ENCODE measurements around the gene USP17L13.
"Not testable (repeated sequence)": the region's sequence is repeated elsewhere in the genome, so short reads cannot be mapped to it uniquely, and the experiment has no call there.

DNA sequence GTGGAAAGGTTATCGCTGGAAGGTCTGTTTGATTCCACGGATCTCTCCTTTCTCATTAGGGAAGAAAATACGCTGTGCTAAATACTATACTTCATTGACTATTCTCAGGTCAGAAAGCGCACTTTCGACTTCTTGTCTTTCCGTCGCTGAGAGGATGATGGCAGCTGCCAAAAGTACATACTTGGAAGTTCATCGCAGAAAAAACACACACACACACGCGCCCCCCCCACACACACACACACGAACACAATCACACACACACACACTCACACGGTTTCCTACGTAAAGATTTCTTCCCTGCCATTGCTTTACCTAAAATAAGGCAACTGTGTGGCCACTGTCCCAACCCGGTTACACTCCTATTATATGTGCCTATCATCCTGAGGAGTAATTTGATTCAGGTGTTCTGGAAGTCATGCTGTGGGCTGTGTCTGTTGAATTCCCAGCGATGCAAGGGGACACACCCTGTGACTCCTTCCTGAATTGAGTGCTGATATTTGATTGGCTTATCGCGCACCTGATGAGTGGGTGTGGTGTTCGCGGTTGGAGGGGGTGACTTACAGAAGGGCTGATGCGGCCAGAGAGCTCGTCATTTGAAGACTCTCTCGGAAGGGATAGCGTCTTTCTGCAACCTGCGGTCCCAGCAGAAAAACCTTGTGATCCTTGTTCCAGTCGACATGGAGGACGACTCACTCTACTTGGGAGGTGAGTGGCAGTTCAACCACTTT is 23.4 kb downstream of the USP17L13 start, which contains the start of gene USP17L18:
- not testable (repeated sequence) for TF ChIP-seq POLR2A (IDR thresholded peaks at IDR 0.05)
- TF ChIP-seq, protein P1, sequence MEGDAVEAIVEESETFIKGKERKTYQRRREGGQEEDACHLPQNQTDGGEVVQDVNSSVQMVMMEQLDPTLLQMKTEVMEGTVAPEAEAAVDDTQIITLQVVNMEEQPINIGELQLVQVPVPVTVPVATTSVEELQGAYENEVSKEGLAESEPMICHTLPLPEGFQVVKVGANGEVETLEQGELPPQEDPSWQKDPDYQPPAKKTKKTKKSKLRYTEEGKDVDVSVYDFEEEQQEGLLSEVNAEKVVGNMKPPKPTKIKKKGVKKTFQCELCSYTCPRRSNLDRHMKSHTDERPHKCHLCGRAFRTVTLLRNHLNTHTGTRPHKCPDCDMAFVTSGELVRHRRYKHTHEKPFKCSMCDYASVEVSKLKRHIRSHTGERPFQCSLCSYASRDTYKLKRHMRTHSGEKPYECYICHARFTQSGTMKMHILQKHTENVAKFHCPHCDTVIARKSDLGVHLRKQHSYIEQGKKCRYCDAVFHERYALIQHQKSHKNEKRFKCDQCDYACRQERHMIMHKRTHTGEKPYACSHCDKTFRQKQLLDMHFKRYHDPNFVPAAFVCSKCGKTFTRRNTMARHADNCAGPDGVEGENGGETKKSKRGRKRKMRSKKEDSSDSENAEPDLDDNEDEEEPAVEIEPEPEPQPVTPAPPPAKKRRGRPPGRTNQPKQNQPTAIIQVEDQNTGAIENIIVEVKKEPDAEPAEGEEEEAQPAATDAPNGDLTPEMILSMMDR (IDR thresholded peaks at IDR 0.05), result not testable (repeated sequence)

All from adrenal gland (tissue), 5 donors.